ENCODE measurements around the gene DIAPH3. TPM values are rescaled to one million over a fixed set of nuclear protein-coding genes. Genes with fewer than 3 reads are reported as not detected.
"Not testable (repeated sequence)": the region's sequence is repeated elsewhere in the genome, so short reads cannot be mapped to it uniquely, and the experiment has no call there.

Gene DIAPH3
- total RNA-seq, 2 experiments from 2014 or later: 22.5 to 24.1 TPM

GRCh38 chr13:60109285-60109684 lies 54.4 kb downstream of the DIAPH3 start:
- POLR2A ChIA-PET: no interaction called here
- DNase-seq: no peak
- Mint-ChIP-seq H3K27me3 (no peaks in the 10 kb centered on the region), H3K9me3 (peaks cover 4% of the 10 kb centered on the region), H3K27ac (no peak overlapping the region), H3K4me3 (no peak overlapping the region), H3K4me1 (no peaks in the 10 kb centered on the region), H3K36me3 (ENCODE audit: low read depth) (peaks cover 42% of the 10 kb centered on the region)
- CTCF ChIA-PET: interaction anchor here (1.5 kb wide), 1 partner anchor 9 kb away, joined by 4 read pairs; no protein-coding TSS in a partner anchor

GRCh38 chr13:60108589-60108988 lies 55.1 kb downstream of the DIAPH3 start:
- no peak overlapping the region for H3K27ac Mint-ChIP-seq
- ChIA-PET POLR2A (no interaction called here), CTCF (interaction anchor here (1.5 kb wide), 1 partner anchor 10 kb away, joined by 4 read pairs; no protein-coding TSS in a partner anchor)
- DNase-seq: no peak
- no peaks in the 10 kb centered on the region for H3K4me1 Mint-ChIP-seq
- peaks cover 35% of the 10 kb centered on the region for H3K36me3 Mint-ChIP-seq (ENCODE audit: low read depth)
- no peak overlapping the region for H3K4me3 Mint-ChIP-seq
- no peaks in the 10 kb centered on the region for H3K9me3 Mint-ChIP-seq
- no peaks in the 10 kb centered on the region for H3K27me3 Mint-ChIP-seq

GRCh38 chr13:60099631-60100420 lies 63.9 kb downstream of the DIAPH3 start:
- Mint-ChIP-seq H3K27ac (no peak overlapping the region), H3K9me3 (no peaks in the 10 kb centered on the region), H3K4me1 (no peaks in the 10 kb centered on the region), H3K36me3 (ENCODE audit: low read depth) (peaks cover 18% of the 10 kb centered on the region), H3K4me3 (no peak overlapping the region), H3K27me3 (no peaks in the 10 kb centered on the region)
- no peak for DNase-seq
- ChIA-PET CTCF (interaction anchor here (0.9 kb wide), 1 partner anchor 418 kb away, joined by 3 read pairs; no protein-coding TSS in a partner anchor), POLR2A (no interaction called here)

GRCh38 chr13:60095300-60095699 lies 68.4 kb downstream of the DIAPH3 start:
- DNase-seq: no peak
- ChIA-PET CTCF (interaction anchor here (0.6 kb wide), 1 partner anchor 121 kb away, joined by 3 read pairs; no protein-coding TSS in a partner anchor), POLR2A (no interaction called here)
- H3K4me3 Mint-ChIP-seq: no peak overlapping the region
- no peaks in the 10 kb centered on the region for H3K9me3 Mint-ChIP-seq
- peaks cover 25% of the 10 kb centered on the region for H3K36me3 Mint-ChIP-seq (ENCODE audit: low read depth)
- H3K4me1 Mint-ChIP-seq: no peaks in the 10 kb centered on the region
- no peak overlapping the region for H3K27ac Mint-ChIP-seq
- H3K27me3 Mint-ChIP-seq: no peaks in the 10 kb centered on the region

- CTCF ChIA-PET: interaction anchor here (0.6 kb wide), 1 partner anchor 122 kb away, joined by 3 read pairs; no protein-coding TSS in a partner anchor
- Mint-ChIP-seq H3K9me3 (no peaks in the 10 kb centered on the region), H3K27me3 (no peaks in the 10 kb centered on the region), H3K36me3 (ENCODE audit: low read depth) (peaks cover 25% of the 10 kb centered on the region), H3K27ac (no peak overlapping the region), H3K4me1 (no peaks in the 10 kb centered on the region), H3K4me3 (no peak overlapping the region)
- POLR2A ChIA-PET: no interaction called here
- no peak for DNase-seq
Measured at GRCh38 chr13:60094385-60095088, 69.2 kb downstream of the DIAPH3 start.

- Mint-ChIP-seq H3K36me3 (ENCODE audit: low read depth) (peaks cover 27% of the 10 kb centered on the region), H3K27me3 (no peaks in the 10 kb centered on the region), H3K4me1 (no peaks in the 10 kb centered on the region), H3K4me3 (no peak overlapping the region), H3K9me3 (no peaks in the 10 kb centered on the region), H3K27ac (no peak overlapping the region)
- ChIA-PET CTCF (no interaction called here), POLR2A (no interaction called here)
- no peak for DNase-seq
Measured at GRCh38 chr13:60093425-60094019, 70.2 kb downstream of the DIAPH3 start.

GRCh38 chr13:60091573-60091972 lies 72.2 kb downstream of the DIAPH3 start:
- Mint-ChIP-seq H3K27me3 (no peaks in the 10 kb centered on the region), H3K4me3 (no peak overlapping the region), H3K9me3 (no peaks in the 10 kb centered on the region), H3K27ac (no peak overlapping the region), H3K4me1 (no peaks in the 10 kb centered on the region), H3K36me3 (ENCODE audit: low read depth) (peaks cover 18% of the 10 kb centered on the region)
- ChIA-PET CTCF (no interaction called here), POLR2A (no interaction called here)
- DNase-seq: no peak

- H3K27ac Mint-ChIP-seq: no peak overlapping the region
- no peaks in the 10 kb centered on the region for H3K4me1 Mint-ChIP-seq
- H3K4me3 Mint-ChIP-seq: no peak overlapping the region
- no peak for DNase-seq
- ChIA-PET POLR2A (no interaction called here), CTCF (no interaction called here)
- no peaks in the 10 kb centered on the region for H3K27me3 Mint-ChIP-seq
- H3K36me3 Mint-ChIP-seq (ENCODE audit: low read depth): peaks cover 18% of the 10 kb centered on the region
- H3K9me3 Mint-ChIP-seq: no peaks in the 10 kb centered on the region
Measured at GRCh38 chr13:60090574-60090973, 73.2 kb downstream of the DIAPH3 start.

GRCh38 chr13:60083780-60084179 lies 79.9 kb downstream of the DIAPH3 start:
- H3K4me3 Mint-ChIP-seq; H3K36me3 Mint-ChIP-seq (ENCODE audit: low read depth); H3K9me3 Mint-ChIP-seq; H3K27ac Mint-ChIP-seq; POLR2A ChIA-PET; H3K27me3 Mint-ChIP-seq; H3K4me1 Mint-ChIP-seq; DNase-seq; CTCF ChIA-PET: not testable (repeated sequence)

GRCh38 chr13:60080850-60081249 lies 82.9 kb downstream of the DIAPH3 start:
- DNase-seq: no peak
- H3K27ac Mint-ChIP-seq: no peak overlapping the region
- CTCF ChIA-PET: no interaction called here

GRCh38 chr13:60078226-60078625 lies 85.5 kb downstream of the DIAPH3 start:
- no peak for DNase-seq
- CTCF ChIA-PET: no interaction called here
- Mint-ChIP-seq H3K4me3 (no peak overlapping the region), H3K4me1 (no peaks in the 10 kb centered on the region), H3K36me3 (ENCODE audit: low read depth) (peaks cover 14% of the 10 kb centered on the region), H3K9me3 (no peaks in the 10 kb centered on the region), H3K27me3 (no peaks in the 10 kb centered on the region), H3K27ac (no peak overlapping the region)
- POLR2A ChIA-PET: no interaction called here

More at GRCh38 chr13:60080850-60081249, 82.9 kb downstream of the DIAPH3 start:
- Mint-ChIP-seq H3K4me1 (no peaks in the 10 kb centered on the region), H3K4me3 (no peak overlapping the region), H3K27me3 (no peaks in the 10 kb centered on the region), H3K9me3 (no peaks in the 10 kb centered on the region), H3K36me3 (ENCODE audit: low read depth) (peaks cover 8% of the 10 kb centered on the region)
- POLR2A ChIA-PET: no interaction called here

GRCh38 chr13:60075850-60076249 lies 87.9 kb downstream of the DIAPH3 start:
- Mint-ChIP-seq H3K27ac (no peak overlapping the region), H3K9me3 (no peaks in the 10 kb centered on the region), H3K27me3 (no peaks in the 10 kb centered on the region), H3K4me1 (no peaks in the 10 kb centered on the region), H3K4me3 (no peak overlapping the region), H3K36me3 (ENCODE audit: low read depth) (peaks cover 11% of the 10 kb centered on the region)
- ChIA-PET CTCF (no interaction called here), POLR2A (no interaction called here)
- DNase-seq: no peak

- Mint-ChIP-seq H3K27me3 (no peaks in the 10 kb centered on the region), H3K36me3 (ENCODE audit: low read depth) (peaks cover 11% of the 10 kb centered on the region), H3K4me3 (no peak overlapping the region), H3K9me3 (no peaks in the 10 kb centered on the region), H3K27ac (no peak overlapping the region), H3K4me1 (no peaks in the 10 kb centered on the region)
- CTCF ChIA-PET: interaction anchor here (0.6 kb wide), 1 partner anchor 117 kb away, joined by 3 read pairs; no protein-coding TSS in a partner anchor
- POLR2A ChIA-PET: no interaction called here
- DNase-seq: no peak
Measured at GRCh38 chr13:60074397-60074796, 89.3 kb downstream of the DIAPH3 start.
